KMS-11 (cell line): ENCODE results near the gene MYD88.

Source experiments
- H2AFZ ChIP-seq: fragments of 200-600 bp; sonication (generic); 2 replicates; pipeline ENCODE4 v1.6.1; 2016; ENCODE audit warnings: antibody characterized with exemption, mixed run types, low read depth
- H3K27ac ChIP-seq: fragments of 200-600 bp; sonication (generic); 2 replicates; pipeline ENCODE4 v1.6.1; 2016; ENCODE audit warnings: mild to moderate bottlenecking, mixed run types
- H3K27me3 ChIP-seq: fragments of 200-600 bp; sonication (generic); 2 replicates; pipeline ENCODE4 v1.6.1; 2017; ENCODE audit warnings: mild to moderate bottlenecking, low read depth, mixed run types, moderate library complexity; ENCODE audit not compliant: insufficient read depth
- H3K36me3 ChIP-seq: fragments of 200-600 bp; sonication (generic); 2 replicates; pipeline ENCODE4 v1.6.1; 2017; ENCODE audit warnings: mild to moderate bottlenecking, mixed run types; ENCODE audit not compliant: insufficient read depth
- H3K4me1 ChIP-seq: fragments of 200-600 bp; sonication (generic); 2 replicates; pipeline ENCODE4 v1.6.1; 2016; ENCODE audit warnings: mild to moderate bottlenecking, low read depth, mixed run types; ENCODE audit not compliant: poor library complexity, severe bottlenecking
- H3K4me2 ChIP-seq: fragments of 200-600 bp; sonication (generic); 2 replicates; pipeline ENCODE4 v1.7.0; 2016; ENCODE audit warnings: mild to moderate bottlenecking, mixed run types
- H3K4me3 ChIP-seq: fragments of 200-600 bp; sonication (generic); IDR thresholded peaks from 2 replicates; pipeline ENCODE4 v1.6.1; 2017; ENCODE audit warnings: low read depth, low read length, mixed read lengths; ENCODE audit not compliant: insufficient read depth
- H3K79me2 ChIP-seq: fragments of 200-600 bp; sonication (generic); 2 replicates; pipeline ENCODE4 v1.6.1; 2016; ENCODE audit warnings: low read depth, mixed run types; ENCODE audit not compliant: insufficient read depth
- H3K9ac ChIP-seq: fragments of 200-600 bp; sonication (generic); 2 replicates; pipeline ENCODE4 v1.6.1; 2016; ENCODE audit warnings: mild to moderate bottlenecking, mixed run types
- H4K20me1 ChIP-seq: fragments of 200-600 bp; sonication (generic); 2 replicates; pipeline ENCODE4 v1.6.1; 2016; ENCODE audit warnings: mild to moderate bottlenecking, mixed run types; ENCODE audit not compliant: insufficient read depth
- CTCF ChIP-seq: fragments of 200-600 bp; sonication (generic); conservative IDR thresholded peaks from 2 replicates; pipeline ENCODE4 v1.6.1; 2017; ENCODE audit warnings: low read depth, mild to moderate bottlenecking, antibody characterized with exemption, low read length, moderate library complexity, mixed read lengths

The MYD88 gene

GRCh38 chr3:38124324-38125122, 13.9 kb upstream of the MYD88 start:
- H3K79me2 ChIP-seq: no peaks in the 10 kb centered on the region
- H4K20me1 ChIP-seq: no peaks in the 10 kb centered on the region
- H3K9ac ChIP-seq: no peak overlapping the region
- H2AFZ ChIP-seq: no peak overlapping the region
- no peak overlapping the region for H3K4me2 ChIP-seq
- H3K36me3 ChIP-seq: no peaks in the 10 kb centered on the region
- no peak overlapping the region for H3K27ac ChIP-seq
- no peak for TF ChIP-seq CTCF
- no peaks in the 10 kb centered on the region for H3K27me3 ChIP-seq
- no peak overlapping the region for H3K4me3 ChIP-seq
- no peaks in the 10 kb centered on the region for H3K4me1 ChIP-seq

GRCh38 chr3:38125305-38126120, 12.9 kb upstream of the MYD88 start:
- Histone ChIP-seq H3K27ac (no peak overlapping the region), H2AFZ (no peak overlapping the region), H3K36me3 (no peaks in the 10 kb centered on the region), H3K9ac (no peak overlapping the region), H3K79me2 (no peaks in the 10 kb centered on the region), H4K20me1 (no peaks in the 10 kb centered on the region), H3K4me2 (no peak overlapping the region), H3K4me1 (no peaks in the 10 kb centered on the region), H3K27me3 (no peaks in the 10 kb centered on the region), H3K4me3 (no peak overlapping the region)
- no peak for TF ChIP-seq CTCF

GRCh38 chr3:38126121-38126892, 12.2 kb upstream of the MYD88 start:
- Histone ChIP-seq H3K4me1 (no peaks in the 10 kb centered on the region), H3K4me2 (no peak overlapping the region), H3K79me2 (no peaks in the 10 kb centered on the region), H3K9ac (no peak overlapping the region), H3K36me3 (no peaks in the 10 kb centered on the region), H3K27me3 (no peaks in the 10 kb centered on the region), H4K20me1 (no peaks in the 10 kb centered on the region), H3K4me3 (no peak overlapping the region), H2AFZ (no peak overlapping the region), H3K27ac (no peak overlapping the region)
- TF ChIP-seq CTCF: no peak

GRCh38 chr3:38127611-38128302, 10.7 kb upstream of the MYD88 start:
- no peak overlapping the region for H3K27ac ChIP-seq

More at GRCh38 chr3:38127611-38128302, 10.7 kb upstream of the MYD88 start:
- Histone ChIP-seq H3K27me3 (no peaks in the 10 kb centered on the region), H3K4me1 (no peaks in the 10 kb centered on the region), H3K9ac (no peak overlapping the region), H4K20me1 (no peaks in the 10 kb centered on the region), H3K4me2 (no peak overlapping the region), H2AFZ (no peak overlapping the region), H3K4me3 (no peak overlapping the region), H3K36me3 (no peaks in the 10 kb centered on the region), H3K79me2 (no peaks in the 10 kb centered on the region)
- no peak for TF ChIP-seq CTCF
